Measurements from ENCODE around the gene ARHGEF19.

ARHGEF19 gene

DNA sequence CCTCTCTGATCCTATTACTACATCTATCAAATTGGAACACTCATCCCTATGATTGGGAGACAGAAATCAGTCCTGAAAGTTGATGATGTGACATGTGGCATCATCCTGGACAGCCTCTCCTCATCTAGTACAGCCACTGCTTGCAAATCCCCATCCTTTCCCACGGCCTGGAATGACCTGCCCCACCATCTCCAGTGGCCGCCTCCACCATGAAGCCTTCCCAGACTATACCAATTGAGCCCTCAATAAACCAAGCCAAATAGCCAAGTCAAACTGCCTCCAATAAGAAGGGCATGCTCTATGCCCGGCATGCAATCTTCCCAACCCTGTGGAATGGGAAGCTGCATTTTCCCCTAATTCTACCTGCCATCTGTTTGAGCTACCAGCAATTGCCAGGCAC lies 561 bp upstream of the ARHGEF19 start:
- no peak for DNase-seq (ENCODE audit: low read depth in 1 of 2, low spot score in 1 of 2)
- Histone ChIP-seq H3K27ac (replicated peaks) (no peak overlapping the region), H3K27me3 (ENCODE audit: insufficient read depth, poor library complexity, severe bottlenecking) (peaks cover 3% of the 10 kb centered on the region), H3K4me3 (replicated peaks; ENCODE audit: insufficient read depth, low read length) (no peak overlapping the region)
- TF ChIP-seq GABPA (IDR thresholded peaks at IDR 0.05; ENCODE audit: low read depth) (no peak), POLR2AphosphoS5 (IDR thresholded peaks at IDR 0.05; ENCODE audit: low read depth) (no peak), SPI1 (IDR thresholded peaks at IDR 0.05; ENCODE audit: borderline replicate concordance, low read depth) (no peak)
- TF ChIP-seq, protein P1, sequence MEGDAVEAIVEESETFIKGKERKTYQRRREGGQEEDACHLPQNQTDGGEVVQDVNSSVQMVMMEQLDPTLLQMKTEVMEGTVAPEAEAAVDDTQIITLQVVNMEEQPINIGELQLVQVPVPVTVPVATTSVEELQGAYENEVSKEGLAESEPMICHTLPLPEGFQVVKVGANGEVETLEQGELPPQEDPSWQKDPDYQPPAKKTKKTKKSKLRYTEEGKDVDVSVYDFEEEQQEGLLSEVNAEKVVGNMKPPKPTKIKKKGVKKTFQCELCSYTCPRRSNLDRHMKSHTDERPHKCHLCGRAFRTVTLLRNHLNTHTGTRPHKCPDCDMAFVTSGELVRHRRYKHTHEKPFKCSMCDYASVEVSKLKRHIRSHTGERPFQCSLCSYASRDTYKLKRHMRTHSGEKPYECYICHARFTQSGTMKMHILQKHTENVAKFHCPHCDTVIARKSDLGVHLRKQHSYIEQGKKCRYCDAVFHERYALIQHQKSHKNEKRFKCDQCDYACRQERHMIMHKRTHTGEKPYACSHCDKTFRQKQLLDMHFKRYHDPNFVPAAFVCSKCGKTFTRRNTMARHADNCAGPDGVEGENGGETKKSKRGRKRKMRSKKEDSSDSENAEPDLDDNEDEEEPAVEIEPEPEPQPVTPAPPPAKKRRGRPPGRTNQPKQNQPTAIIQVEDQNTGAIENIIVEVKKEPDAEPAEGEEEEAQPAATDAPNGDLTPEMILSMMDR (IDR thresholded peaks at IDR 0.05; ENCODE audit: insufficient read depth, low read length): no peak
- TF ChIP-seq, protein P2, sequence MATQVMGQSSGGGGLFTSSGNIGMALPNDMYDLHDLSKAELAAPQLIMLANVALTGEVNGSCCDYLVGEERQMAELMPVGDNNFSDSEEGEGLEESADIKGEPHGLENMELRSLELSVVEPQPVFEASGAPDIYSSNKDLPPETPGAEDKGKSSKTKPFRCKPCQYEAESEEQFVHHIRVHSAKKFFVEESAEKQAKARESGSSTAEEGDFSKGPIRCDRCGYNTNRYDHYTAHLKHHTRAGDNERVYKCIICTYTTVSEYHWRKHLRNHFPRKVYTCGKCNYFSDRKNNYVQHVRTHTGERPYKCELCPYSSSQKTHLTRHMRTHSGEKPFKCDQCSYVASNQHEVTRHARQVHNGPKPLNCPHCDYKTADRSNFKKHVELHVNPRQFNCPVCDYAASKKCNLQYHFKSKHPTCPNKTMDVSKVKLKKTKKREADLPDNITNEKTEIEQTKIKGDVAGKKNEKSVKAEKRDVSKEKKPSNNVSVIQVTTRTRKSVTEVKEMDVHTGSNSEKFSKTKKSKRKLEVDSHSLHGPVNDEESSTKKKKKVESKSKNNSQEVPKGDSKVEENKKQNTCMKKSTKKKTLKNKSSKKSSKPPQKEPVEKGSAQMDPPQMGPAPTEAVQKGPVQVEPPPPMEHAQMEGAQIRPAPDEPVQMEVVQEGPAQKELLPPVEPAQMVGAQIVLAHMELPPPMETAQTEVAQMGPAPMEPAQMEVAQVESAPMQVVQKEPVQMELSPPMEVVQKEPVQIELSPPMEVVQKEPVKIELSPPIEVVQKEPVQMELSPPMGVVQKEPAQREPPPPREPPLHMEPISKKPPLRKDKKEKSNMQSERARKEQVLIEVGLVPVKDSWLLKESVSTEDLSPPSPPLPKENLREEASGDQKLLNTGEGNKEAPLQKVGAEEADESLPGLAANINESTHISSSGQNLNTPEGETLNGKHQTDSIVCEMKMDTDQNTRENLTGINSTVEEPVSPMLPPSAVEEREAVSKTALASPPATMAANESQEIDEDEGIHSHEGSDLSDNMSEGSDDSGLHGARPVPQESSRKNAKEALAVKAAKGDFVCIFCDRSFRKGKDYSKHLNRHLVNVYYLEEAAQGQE (IDR thresholded peaks at IDR 0.05; ENCODE audit: insufficient replicate concordance, low read depth): no peak

DNA sequence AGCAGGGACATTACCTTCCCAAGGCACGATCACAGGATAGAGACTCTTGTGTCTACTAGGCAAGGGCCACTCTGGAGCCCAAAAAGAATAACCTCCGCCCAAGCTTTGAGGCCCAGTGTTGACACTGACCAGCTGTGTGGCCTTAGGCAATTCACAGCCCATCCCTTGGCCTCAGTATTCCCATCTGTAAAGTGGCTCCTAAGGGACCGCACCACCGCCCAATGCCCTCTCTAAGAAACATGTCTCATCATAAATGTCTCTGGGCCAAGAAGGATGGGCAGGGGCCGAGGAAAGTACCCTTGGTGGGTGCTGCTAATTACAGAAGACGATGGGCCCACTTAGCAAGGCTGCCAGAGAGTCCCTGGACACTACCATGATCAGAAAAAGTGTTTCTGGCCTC lies 628 bp downstream of the ARHGEF19 start:
- no peak for DNase-seq (ENCODE audit: low read depth in 1 of 2, low spot score in 1 of 2)
- Histone ChIP-seq H3K27ac (replicated peaks) (no peak overlapping the region), H3K4me3 (replicated peaks; ENCODE audit: insufficient read depth, low read length) (no peak overlapping the region), H3K27me3 (ENCODE audit: insufficient read depth, poor library complexity, severe bottlenecking) (peaks cover 2% of the 10 kb centered on the region)
- TF ChIP-seq, protein P2 (IDR thresholded peaks at IDR 0.05; ENCODE audit: insufficient replicate concordance, low read depth): no peak

GRCh38 chr1:16210581-16210980 lies 1.9 kb downstream of the ARHGEF19 start:
- Histone ChIP-seq H3K27me3 (ENCODE audit: insufficient read depth, poor library complexity, severe bottlenecking) (no peaks in the 10 kb centered on the region), H3K27ac (replicated peaks) (no peak overlapping the region), H3K4me3 (replicated peaks; ENCODE audit: insufficient read depth, low read length) (no peak overlapping the region)
- TF ChIP-seq, protein P1 (IDR thresholded peaks at IDR 0.05; ENCODE audit: insufficient read depth, low read length): no peak
- no peak for DNase-seq (ENCODE audit: low read depth in 1 of 2, low spot score in 1 of 2)

DNA sequence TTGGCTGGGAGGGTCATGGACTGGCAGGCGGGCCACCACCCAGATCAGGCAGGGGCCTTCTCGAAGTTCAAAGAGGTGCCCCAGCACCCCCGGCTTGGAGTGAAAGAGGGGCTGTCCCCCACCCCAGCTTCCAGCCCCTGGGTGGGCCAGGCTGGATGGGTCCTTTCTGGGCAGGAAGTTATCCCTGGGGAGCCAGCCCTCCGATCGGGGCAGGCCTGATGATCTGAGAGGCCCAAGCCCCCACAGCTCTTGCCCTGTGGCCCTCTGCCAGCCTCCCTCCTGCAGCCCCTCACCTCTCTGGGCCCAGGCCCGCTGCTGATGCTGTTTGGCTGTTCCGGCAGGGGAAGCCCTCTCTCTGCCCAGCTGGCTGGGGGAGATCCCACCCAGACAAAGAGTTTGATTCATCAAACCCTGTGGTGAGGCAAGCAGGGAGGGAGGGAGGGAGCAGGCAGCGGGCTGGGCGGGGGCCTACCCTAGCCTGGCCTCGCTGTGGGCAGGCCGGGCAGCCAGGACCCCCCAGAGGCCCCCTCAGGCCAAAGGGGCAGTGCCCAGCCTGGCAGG lies 2.5 kb downstream of the ARHGEF19 start:
- Histone ChIP-seq H3K4me3 (replicated peaks; ENCODE audit: insufficient read depth, low read length) (no peak overlapping the region), H3K27ac (replicated peaks) (no peak overlapping the region), H3K27me3 (ENCODE audit: insufficient read depth, poor library complexity, severe bottlenecking) (no peaks in the 10 kb centered on the region)
- TF ChIP-seq, protein P2 (IDR thresholded peaks at IDR 0.05; ENCODE audit: insufficient replicate concordance, low read depth): no peak
- TF ChIP-seq POLR2AphosphoS5 (IDR thresholded peaks at IDR 0.05; ENCODE audit: low read depth) (no peak), GABPA (IDR thresholded peaks at IDR 0.05; ENCODE audit: low read depth) (no peak), SPI1 (IDR thresholded peaks at IDR 0.05; ENCODE audit: borderline replicate concordance, low read depth) (no peak)
- TF ChIP-seq, protein P1 (IDR thresholded peaks at IDR 0.05; ENCODE audit: insufficient read depth, low read length): no peak
- DNase-seq (ENCODE audit: low read depth in 1 of 2, low spot score in 1 of 2): no peak
